Measurements from ENCODE around the gene CAB39. TPM values are rescaled to one million over a fixed set of nuclear protein-coding genes. Genes with fewer than 3 reads are reported as not detected.

Gene CAB39
- total RNA-seq, 1 donor, result 86.4 TPM

DNA sequence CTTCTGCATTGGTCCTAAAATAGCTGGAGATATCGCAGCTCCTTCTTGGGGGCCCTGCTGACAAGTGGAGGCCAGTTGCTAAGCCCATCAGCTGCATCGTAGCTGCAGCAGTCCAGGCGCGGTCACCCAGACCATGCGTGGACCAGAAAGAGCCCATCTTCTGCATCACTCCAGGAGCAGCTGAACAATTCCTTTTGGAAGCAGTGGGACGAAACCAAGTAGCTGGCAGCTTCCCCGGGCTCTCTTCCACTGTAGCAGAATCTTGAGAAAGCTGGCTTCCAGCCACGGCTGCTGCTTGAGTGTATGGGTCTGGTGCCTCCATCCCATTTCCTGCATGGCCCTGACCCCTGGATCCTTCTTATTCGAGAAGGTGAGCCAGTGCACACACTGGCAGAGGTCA is 22.2 kb upstream of the CAB39 start:
- TF ChIP-seq, protein P1, sequence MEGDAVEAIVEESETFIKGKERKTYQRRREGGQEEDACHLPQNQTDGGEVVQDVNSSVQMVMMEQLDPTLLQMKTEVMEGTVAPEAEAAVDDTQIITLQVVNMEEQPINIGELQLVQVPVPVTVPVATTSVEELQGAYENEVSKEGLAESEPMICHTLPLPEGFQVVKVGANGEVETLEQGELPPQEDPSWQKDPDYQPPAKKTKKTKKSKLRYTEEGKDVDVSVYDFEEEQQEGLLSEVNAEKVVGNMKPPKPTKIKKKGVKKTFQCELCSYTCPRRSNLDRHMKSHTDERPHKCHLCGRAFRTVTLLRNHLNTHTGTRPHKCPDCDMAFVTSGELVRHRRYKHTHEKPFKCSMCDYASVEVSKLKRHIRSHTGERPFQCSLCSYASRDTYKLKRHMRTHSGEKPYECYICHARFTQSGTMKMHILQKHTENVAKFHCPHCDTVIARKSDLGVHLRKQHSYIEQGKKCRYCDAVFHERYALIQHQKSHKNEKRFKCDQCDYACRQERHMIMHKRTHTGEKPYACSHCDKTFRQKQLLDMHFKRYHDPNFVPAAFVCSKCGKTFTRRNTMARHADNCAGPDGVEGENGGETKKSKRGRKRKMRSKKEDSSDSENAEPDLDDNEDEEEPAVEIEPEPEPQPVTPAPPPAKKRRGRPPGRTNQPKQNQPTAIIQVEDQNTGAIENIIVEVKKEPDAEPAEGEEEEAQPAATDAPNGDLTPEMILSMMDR (IDR thresholded peaks at IDR 0.05; ENCODE audit: insufficient read depth, low read depth, low read length), result no peak
- no peak overlapping the region for H3K4me3 ChIP-seq (ENCODE audit: low read depth, low read length)
- DNase-seq (ENCODE audit: low read depth), result no peak

DNA sequence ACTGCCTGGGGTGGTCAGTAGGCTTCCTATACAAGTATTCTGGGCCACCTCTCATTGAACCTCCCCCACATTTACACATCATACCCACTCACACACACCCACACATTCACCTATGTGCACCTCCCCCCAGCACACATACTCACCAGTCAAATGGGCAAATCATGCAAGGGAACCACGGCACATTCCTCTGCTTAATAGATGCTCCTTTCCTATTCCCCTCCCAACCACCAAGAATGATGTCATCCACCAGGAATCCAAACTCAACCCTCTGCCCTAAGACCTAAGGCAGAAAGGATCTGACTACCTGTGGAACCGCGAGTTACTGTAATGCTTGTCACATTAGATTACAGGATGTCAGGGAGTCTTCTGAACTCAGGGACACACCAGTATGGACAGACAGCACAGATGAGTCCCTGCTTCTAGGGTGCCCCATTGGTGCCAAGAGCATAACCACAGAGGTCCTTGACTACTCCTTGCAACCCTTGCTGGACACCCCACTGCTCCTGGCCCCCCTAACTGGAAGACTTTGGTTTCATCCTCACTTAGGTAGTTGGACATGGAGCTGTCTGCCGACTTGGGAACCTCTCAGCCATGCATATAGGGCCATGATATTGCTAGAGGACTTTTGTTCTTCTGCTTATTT is 21.5 kb upstream of the CAB39 start:
- DNase-seq (ENCODE audit: low read depth), result no peak
- TF ChIP-seq, protein P1 (IDR thresholded peaks at IDR 0.05; ENCODE audit: insufficient read depth, low read depth, low read length), result no peak
- H3K4me3 ChIP-seq (ENCODE audit: low read depth, low read length), result no peak overlapping the region

GRCh38 chr2:230692760-230693159 is 19.9 kb upstream of the CAB39 start:
- TF ChIP-seq, protein P1 (IDR thresholded peaks at IDR 0.05; ENCODE audit: insufficient read depth, low read depth, low read length), result no peak
- no peak for DNase-seq (ENCODE audit: low read depth)
- no peak overlapping the region for H3K4me3 ChIP-seq (ENCODE audit: low read depth, low read length)

DNA sequence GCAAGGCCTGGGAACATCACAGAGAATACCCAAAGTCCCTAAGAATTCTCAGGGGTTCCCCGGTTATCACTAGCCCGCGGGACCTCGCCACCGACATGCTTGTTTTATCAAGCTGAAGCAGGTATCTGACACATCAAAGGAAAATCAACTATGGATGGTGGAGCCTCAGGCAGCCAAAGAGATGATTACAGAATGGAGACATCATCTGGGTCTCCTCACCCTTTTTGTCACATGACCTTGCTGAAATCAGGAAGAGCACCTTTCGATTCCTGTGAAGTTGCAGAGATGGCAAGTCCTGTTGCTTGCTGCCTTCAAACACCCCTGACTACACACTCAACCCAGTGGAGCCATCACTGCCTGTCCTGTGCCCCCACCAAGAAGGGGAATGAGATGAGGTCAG is 19.2 kb upstream of the CAB39 start:
- TF ChIP-seq, protein P1 (IDR thresholded peaks at IDR 0.05; ENCODE audit: insufficient read depth, low read depth, low read length), result no peak
- no peak for DNase-seq (ENCODE audit: low read depth)
- no peak overlapping the region for H3K4me3 ChIP-seq (ENCODE audit: low read depth, low read length)

DNA sequence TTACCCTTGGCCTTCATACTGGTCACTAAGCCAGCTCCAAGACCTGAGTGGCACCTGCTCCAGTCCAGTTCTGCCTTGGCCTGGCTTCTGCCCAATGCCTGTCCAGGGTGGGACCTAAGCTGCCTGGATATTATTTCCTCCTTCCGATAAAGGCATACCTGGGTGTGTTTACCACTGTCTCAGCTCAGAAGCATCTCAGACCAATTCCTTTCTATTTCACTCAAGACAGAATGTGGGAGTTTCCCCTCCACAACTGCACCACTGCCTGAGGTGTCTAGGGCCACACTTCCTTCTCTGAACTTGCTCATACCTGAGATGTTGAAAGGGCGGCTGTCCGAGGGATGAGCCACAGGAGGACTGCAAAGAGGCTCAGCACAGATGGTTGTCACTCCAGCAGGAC is 18.4 kb upstream of the CAB39 start:
- TF ChIP-seq, protein P1 (IDR thresholded peaks at IDR 0.05; ENCODE audit: insufficient read depth, low read depth, low read length), result no peak
- DNase-seq (ENCODE audit: low read depth), result no peak
- H3K4me3 ChIP-seq (ENCODE audit: low read depth, low read length), result no peak overlapping the region

DNA sequence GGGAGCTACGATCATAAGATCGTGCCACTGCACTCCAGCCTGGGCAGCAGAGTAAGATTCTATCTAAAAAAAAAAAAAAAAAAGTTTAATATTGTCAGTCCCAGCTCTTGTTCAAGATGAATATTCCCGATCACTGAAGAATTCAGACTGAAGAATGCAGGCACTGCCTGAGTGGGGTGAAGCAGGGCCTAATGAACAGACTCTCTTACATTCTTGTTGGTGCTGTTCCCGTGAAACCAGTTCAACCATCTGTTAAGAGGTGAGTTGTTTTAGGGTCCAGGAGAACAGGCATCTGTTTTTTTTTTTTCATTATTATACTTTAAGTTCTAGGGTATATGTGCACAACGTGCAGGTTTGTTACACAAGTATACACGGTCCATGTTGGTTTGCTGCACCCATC is 17.1 kb upstream of the CAB39 start:
- DNase-seq (ENCODE audit: low read depth), result no peak
- TF ChIP-seq, protein P1 (IDR thresholded peaks at IDR 0.05; ENCODE audit: insufficient read depth, low read depth, low read length), result no peak
- no peak overlapping the region for H3K4me3 ChIP-seq (ENCODE audit: low read depth, low read length)

DNA sequence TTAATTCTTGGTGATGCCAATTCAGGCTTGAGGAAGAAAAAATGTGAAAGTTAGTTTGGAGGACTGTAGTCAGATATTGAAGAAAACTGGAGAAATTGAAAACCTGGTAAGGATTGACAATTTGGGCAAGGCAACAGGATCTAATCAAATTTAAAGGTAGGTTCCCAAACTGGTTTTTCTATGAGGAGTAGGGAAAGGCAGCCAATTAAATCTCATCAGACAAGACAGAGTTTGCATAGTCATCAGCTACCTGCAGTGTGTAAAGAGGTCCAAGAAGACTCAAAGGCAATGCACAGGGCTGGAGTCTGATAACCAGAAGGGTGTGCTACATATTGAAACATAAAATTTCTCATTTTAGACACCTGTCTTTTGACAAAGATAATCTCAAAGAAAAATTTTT is 16.0 kb upstream of the CAB39 start:
- DNase-seq (ENCODE audit: low read depth), result no peak
- TF ChIP-seq, protein P1 (IDR thresholded peaks at IDR 0.05; ENCODE audit: insufficient read depth, low read depth, low read length), result no peak

More for the DNA sequence above, 16.0 kb upstream of the CAB39 start:
- no peak overlapping the region for H3K4me3 ChIP-seq (ENCODE audit: low read depth, low read length)

All from fibroblast of villous mesenchyme (primary cell).